HG03064 (cell line): ENCODE results near the gene FGGY.
"Not testable (repeated sequence)": the region's sequence is repeated elsewhere in the genome, so short reads cannot be mapped to it uniquely, and the experiment has no call there.

Experiments used
- ATAC-seq: cut with Tn5 transposase; IDR thresholded peaks from one replicate; pipeline ENCODE4 v1.9.1; 2021; ENCODE audit warnings: low read depth; ENCODE audit not compliant: unreplicated experiment

FGGY gene

GRCh38 chr1:59432531-59433439, 135.9 kb downstream of the FGGY start:
- ATAC-seq = peak; percentile 95

- no peak for ATAC-seq
These were observed 136.5 kb downstream of the FGGY start for GRCh38 chr1:59433440-59433813.

- no peak for ATAC-seq
These were observed 137.4 kb downstream of the FGGY start for GRCh38 chr1:59434336-59434735.

DNA sequence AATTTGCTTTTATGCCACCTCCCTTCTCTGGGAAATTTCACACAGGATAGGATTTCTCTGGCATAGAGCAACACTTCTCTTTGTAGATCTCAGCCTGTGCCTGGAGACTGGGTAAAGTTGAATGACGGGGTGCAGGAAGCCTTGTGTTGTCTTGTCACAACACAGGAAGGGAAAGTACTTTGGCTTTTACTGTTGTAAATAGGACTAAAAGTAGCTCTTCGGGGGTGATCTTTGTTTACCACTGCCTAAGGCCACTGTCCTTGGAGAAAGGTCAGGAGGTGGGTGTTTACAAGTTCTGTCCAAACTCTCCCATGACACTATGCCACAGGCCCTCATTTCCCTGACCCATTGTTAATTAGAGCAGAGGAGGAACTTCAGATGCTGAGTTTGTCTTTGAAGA, 139.7 kb downstream of the FGGY start:
- no peak for ATAC-seq

DNA sequence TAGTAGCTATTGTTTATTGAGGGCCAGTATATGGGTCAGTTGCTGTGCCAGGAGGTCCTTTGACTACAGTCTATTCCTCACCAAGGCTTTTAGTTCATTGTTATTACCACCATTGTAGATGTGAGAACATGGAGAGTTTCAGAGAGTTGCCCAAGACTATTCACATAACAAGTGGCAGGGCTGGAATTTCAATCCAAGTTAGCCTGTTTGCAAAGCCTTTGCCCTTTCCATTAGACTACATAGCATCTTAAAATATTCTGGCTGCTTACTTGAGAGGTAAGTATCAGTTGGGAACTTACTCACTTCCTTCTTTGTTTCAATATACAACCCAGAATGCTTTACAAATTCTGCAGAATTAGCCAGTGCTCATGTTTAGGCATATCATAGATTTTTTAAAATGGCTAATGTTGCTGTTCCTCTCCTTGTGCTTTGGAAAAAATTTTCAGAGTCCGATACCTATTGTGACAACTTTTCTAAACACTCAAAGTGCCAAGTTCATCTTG, 141.2 kb downstream of the FGGY start:
- no peak for ATAC-seq

- no peak for ATAC-seq
These were observed 145.6 kb downstream of the FGGY start for GRCh38 chr1:59442492-59442891.

DNA sequence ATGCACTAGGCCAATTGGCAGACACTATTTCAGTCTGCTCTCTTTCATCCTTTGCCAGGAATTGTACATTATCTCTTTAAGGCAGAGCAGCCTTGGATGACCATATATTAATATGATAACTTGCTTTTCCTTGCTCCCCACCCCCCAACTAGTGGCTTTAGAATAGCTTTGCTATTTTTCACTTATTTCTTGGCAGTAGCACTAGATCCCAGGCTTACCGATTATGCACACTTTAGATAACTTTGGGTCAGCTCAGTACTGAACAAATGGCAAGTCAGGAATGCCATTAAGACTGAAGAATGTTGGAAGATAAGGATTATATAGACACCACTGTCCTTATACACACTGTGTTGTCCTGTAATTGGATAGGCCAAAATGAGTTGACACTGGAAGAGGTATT, 146.4 kb downstream of the FGGY start:
- no peak for ATAC-seq

DNA sequence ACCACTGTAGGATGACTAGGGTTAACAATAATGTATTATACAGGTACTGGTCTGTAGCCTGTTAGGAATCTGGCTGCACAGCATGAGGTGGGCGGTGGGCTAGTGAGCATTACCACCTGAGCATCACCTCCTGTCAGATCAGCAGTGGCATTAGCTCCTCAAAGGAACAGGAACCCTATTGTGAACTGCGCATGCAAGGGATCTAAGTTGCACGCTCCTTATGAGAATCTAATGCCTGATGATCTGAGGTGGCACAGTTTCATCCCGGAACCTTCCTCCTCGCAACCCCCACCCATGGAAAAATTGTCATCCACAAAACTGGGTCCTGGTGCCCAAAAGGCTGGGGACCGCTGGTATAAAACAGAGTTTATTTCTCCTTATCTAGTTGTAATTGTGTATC, 147.6 kb downstream of the FGGY start:
- ATAC-seq = no peak

DNA sequence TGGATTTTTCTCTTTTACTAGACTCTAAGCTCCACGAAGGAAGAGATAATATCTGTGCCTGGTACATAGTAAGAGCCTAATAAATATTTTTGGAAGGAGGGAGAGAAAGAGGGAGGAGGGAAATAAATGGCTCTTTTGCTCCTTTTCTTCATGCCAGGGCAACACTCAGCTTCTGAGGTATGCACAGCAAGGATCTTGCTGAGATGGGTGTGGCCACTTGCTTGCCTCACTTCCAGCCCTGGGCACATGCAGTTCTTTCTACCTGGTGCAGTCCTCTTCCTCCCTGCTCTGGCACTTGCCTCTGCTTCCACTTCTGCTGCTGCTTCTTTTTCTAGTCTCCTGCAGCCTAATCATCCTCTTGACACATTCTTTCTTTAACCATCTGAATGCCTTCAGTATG, 148.1 kb downstream of the FGGY start:
- no peak for ATAC-seq

GRCh38 chr1:59446257-59446901, 149.5 kb downstream of the FGGY start:
- no peak for ATAC-seq

DNA sequence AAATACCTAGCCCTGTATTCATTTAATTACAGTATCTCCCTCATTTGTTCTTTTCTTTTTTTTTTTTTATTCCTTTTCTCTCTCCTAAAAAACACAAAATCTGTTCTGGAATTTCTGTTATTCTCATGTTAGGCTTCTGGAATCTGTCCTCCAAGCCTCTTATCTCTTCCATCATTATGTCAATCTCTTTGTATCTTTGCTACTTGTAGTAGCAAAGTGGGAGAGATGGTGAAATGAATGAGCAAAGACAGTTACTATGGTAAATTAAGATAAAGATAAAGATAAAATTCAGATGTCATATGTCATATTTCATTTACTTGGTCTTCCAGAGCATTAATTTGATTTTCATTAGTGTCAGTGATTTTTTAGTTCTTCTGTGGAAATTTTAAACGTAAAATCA, 155.1 kb downstream of the FGGY start:
- no peak for ATAC-seq

DNA sequence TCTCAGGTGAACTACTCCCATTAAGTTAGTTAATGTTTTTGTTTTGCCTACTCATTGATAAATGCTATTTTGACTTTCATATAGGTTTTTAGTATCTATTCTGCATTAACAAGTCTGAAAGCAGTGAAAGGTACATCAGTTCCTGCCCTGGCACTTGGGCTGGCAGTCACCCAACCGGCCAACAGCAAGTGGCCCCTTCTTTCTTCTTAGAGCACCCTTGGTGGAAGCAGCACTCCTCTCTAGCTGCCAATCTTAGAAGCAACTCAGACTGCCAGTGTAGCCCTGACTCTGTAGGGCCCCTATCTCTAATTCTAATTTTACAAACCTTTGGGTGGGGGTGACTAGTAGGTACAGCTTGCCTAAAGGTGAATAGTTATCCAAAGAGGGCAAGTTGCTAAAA, 155.7 kb downstream of the FGGY start:
- ATAC-seq = no peak

- no peak for ATAC-seq
These were observed 156.5 kb downstream of the FGGY start for GRCh38 chr1:59453297-59453968.

DNA sequence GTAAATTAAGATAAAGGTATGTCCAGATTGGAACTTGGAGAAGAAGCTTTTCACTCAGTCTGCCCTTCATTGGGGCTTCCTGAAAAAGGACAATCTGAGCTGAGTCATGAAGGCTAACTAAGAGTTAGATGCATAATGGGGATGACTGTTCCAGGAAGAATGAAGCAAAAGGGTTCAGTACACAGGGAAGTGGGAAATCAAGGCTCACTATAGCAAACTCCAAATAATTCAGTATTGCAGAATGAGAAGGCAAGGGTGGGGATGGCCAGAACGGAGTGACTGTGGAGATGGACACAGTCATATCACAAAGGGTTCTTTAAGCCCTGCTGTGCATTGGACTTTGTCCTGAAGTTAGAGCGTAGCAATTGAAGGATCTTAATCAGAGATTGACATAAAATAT, 158.3 kb downstream of the FGGY start:
- ATAC-seq = no peak

DNA sequence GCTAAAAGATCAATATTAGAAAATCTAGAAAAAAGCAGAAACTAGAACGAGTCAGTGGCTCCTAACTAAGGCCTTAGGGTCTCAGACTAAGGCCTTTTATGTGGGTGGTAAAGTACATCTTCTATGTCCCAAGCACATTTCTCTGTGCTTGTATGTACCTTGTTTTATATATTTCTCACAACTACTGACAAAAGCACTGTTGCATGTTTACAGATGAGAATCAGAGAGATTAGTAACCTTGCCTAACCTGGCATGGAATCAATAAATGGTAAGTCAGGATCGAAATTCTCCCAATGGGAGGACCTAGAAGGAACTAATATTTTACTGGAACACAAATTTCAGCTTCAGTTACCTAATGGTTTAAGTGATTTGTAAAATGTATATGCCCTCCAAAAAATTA, 160.9 kb downstream of the FGGY start:
- ATAC-seq = no peak

GRCh38 chr1:59458884-59459283, 162.0 kb downstream of the FGGY start:
- no peak for ATAC-seq

DNA sequence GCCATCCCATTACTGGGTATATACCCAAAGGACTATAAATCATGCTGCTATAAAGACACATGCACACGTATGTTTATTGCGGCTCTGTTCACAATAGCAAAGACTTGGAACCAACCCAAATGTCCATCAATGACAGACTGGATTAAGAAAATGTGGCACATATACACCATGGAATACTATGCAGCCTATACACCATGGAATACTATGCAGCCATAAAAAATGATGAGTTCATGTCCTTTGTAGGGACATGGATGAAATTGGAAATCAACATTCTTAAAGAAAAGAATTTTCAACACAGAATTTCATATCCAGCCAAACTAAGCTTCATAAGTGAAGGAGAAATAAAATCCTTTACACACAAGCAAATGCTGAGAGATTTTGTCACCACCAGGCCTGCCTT, 166.0 kb downstream of the FGGY start:
- not testable (repeated sequence) for ATAC-seq

DNA sequence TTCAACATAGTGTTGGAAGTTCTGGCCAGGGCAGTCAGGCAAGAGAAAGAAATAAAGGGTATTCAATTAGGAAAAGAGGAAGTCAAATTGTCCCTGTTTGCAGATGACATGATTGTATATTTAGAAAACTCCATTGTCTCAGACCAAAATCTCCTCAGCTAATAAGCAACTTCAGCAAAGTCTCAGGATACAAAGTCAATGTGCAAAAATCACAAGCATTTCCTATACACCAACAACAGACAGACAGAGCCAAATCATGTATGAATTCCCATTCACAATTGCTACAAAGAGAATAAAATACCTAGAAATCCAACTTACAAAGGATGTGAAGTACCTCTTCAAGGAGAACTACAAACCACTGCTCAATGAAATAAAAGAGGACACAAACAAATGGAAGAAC, 168.6 kb downstream of the FGGY start:
- ATAC-seq = not testable (repeated sequence)

- ATAC-seq = no peak
These were observed 172.0 kb downstream of the FGGY start for GRCh38 chr1:59468828-59469428.

GRCh38 chr1:59471991-59472570, 175.2 kb downstream of the FGGY start:
- ATAC-seq = not testable (repeated sequence)

DNA sequence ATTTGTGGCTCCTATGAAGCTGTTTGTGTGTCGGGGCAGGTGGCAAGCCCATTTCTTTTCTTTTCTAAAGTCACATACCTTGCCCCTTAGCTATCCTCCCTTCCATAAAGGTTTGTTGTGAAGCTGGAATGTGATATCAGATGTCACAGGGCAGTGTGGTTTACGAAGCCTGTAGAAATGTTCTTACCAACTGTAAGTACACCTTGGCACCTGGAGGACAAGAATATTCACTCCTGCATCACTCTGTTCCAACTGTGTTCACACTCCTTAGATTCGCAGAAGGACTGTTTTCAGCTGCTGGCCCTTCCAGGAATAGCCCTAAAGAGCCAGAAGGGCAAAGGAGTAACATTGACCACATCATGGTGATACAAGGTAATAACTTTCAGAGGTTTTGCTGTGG, 176.9 kb downstream of the FGGY start:
- ATAC-seq = no peak
